HG03060 (cell line): ENCODE data around the gene CDKN2AIP.
"Not testable (repeated sequence)": the region's sequence is repeated elsewhere in the genome, so short reads cannot be mapped to it uniquely, and the experiment has no call there.

Experiments used
- ATAC-seq: cut with Tn5 transposase; IDR thresholded peaks from one replicate; pipeline ENCODE4 v1.9.1; 2021; ENCODE audit warnings: low read depth, moderate number of reproducible peaks; ENCODE audit not compliant: unreplicated experiment

Gene CDKN2AIP

GRCh38 chr4:183412821-183413220, 31.6 kb upstream of the CDKN2AIP start:
- ATAC-seq: no peak

- no peak for ATAC-seq
These were observed 30.9 kb upstream of the CDKN2AIP start for GRCh38 chr4:183413234-183414200.

GRCh38 chr4:183416879-183417755, 27.3 kb upstream of the CDKN2AIP start:
- no peak for ATAC-seq

GRCh38 chr4:183422962-183423631, 21.3 kb upstream of the CDKN2AIP start:
- no peak for ATAC-seq

GRCh38 chr4:183424109-183424744, 20.2 kb upstream of the CDKN2AIP start:
- ATAC-seq: no peak

- ATAC-seq: no peak
These were observed 17.9 kb upstream of the CDKN2AIP start for GRCh38 chr4:183426507-183426906.

GRCh38 chr4:183429489-183429888, 14.9 kb upstream of the CDKN2AIP start:
- ATAC-seq: no peak

- ATAC-seq: no peak
These were observed 14.0 kb upstream of the CDKN2AIP start for GRCh38 chr4:183430317-183430993.

GRCh38 chr4:183430994-183431347, 13.5 kb upstream of the CDKN2AIP start:
- ATAC-seq: no peak

- ATAC-seq: no peak
These were observed 12.8 kb upstream of the CDKN2AIP start for GRCh38 chr4:183431614-183432013.

- ATAC-seq: not testable (repeated sequence)
These were observed 11.3 kb upstream of the CDKN2AIP start for GRCh38 chr4:183433183-183433582.

GRCh38 chr4:183434264-183434663, 10.2 kb upstream of the CDKN2AIP start:
- ATAC-seq: no peak

GRCh38 chr4:183434666-183435190, 9.7 kb upstream of the CDKN2AIP start:
- ATAC-seq: no peak

- ATAC-seq: no peak
These were observed 8.6 kb upstream of the CDKN2AIP start for GRCh38 chr4:183435803-183436202.

GRCh38 chr4:183436417-183436816, 8.0 kb upstream of the CDKN2AIP start:
- ATAC-seq: no peak

- ATAC-seq: no peak
These were observed 7.0 kb upstream of the CDKN2AIP start for GRCh38 chr4:183437452-183437851.

- ATAC-seq: no peak
These were observed 5.8 kb upstream of the CDKN2AIP start for GRCh38 chr4:183438458-183439113.

- no peak for ATAC-seq
These were observed 3.2 kb upstream of the CDKN2AIP start for GRCh38 chr4:183441276-183441675.

GRCh38 chr4:183443655-183444213, 702 bp upstream of the CDKN2AIP start:
- no peak for ATAC-seq
